ENCODE data around the gene LARGE1.

Gene LARGE1

DNA sequence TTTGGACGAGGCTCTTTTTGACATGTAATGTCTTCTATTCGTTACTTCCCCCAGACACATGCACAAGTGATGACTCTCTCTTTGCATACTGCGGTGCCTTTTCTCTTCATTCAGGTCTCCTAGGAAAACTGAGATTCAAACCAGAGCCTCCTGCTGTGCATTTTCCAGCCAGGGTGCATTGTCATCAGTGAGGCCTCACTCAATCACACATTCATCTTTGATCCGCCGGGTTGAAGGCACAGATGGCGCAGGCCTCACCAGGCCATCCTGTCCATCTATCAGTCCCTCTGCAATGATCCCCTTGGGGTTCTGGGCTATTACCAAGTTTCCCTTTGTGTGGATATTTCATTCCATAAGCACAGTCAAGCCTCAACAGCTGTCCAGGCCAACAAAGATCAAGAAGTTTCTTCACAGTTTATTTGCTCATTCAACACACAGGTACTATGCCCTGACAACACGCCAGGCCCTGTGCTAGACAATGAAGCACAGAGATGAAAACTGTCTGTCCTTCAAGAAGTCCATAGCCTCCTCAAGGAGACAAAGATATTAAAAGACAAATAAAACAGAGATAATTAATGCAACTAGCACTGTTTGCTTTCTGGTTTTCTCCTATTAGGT lies 107.8 kb downstream of the LARGE1 start:
- no peaks in the 10 kb centered on the region for H3K9me3 ChIP-seq (replicated peaks; ENCODE audit: low read length)
- H3K4me1 ChIP-seq (ENCODE audit: control insufficient read depth, insufficient read depth, low read length): peaks cover 5% of the 10 kb centered on the region
- H3K9ac ChIP-seq (ENCODE audit: low read depth, low read length): no peak overlapping the region
- no peak overlapping the region for H3K4me3 ChIP-seq (ENCODE audit: low read length)
- no peaks in the 10 kb centered on the region for H3K36me3 ChIP-seq (ENCODE audit: insufficient read depth, low read length)
- H3K27me3 ChIP-seq (ENCODE audit: control insufficient read depth, insufficient read depth, low read length): no peaks in the 10 kb centered on the region
- H3K4me2 ChIP-seq (ENCODE audit: low read length): no peak overlapping the region

GRCh38 chr22:33811686-33812085 lies 108.6 kb downstream of the LARGE1 start:
- Histone ChIP-seq H3K4me1 (ENCODE audit: control insufficient read depth, insufficient read depth, low read length) (peaks cover 10% of the 10 kb centered on the region), H3K4me3 (ENCODE audit: low read length) (no peak overlapping the region), H3K36me3 (ENCODE audit: insufficient read depth, low read length) (no peaks in the 10 kb centered on the region), H3K9ac (ENCODE audit: low read depth, low read length) (no peak overlapping the region), H3K4me2 (ENCODE audit: low read length) (no peak overlapping the region), H3K27me3 (ENCODE audit: control insufficient read depth, insufficient read depth, low read length) (no peaks in the 10 kb centered on the region), H3K9me3 (replicated peaks; ENCODE audit: low read length) (no peaks in the 10 kb centered on the region)

DNA sequence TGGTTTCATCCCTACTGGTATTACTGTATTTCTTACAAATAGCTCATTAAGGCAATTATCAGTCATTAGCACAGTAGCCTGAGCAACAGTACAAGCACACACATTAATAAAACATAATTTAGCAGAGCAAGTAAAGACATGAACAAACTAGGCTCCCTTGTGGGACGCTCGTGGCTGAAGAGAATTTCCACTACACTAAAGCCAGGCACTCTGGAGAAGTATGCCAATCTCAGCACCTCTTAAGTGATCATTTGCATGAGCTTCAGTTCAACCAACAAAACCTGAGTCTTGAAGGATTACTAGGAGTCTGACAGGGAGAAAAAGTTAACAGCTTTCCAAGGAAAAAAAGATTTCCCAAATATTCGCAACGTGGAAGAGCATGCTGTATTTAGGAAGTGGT lies 109.1 kb downstream of the LARGE1 start:
- Histone ChIP-seq H3K36me3 (ENCODE audit: insufficient read depth, low read length) (no peaks in the 10 kb centered on the region), H3K9me3 (replicated peaks; ENCODE audit: low read length) (no peaks in the 10 kb centered on the region), H3K4me2 (ENCODE audit: low read length) (no peak overlapping the region), H3K9ac (ENCODE audit: low read depth, low read length) (no peak overlapping the region), H3K4me1 (ENCODE audit: control insufficient read depth, insufficient read depth, low read length) (peaks cover 10% of the 10 kb centered on the region), H3K4me3 (ENCODE audit: low read length) (no peak overlapping the region), H3K27me3 (ENCODE audit: control insufficient read depth, insufficient read depth, low read length) (no peaks in the 10 kb centered on the region)

DNA sequence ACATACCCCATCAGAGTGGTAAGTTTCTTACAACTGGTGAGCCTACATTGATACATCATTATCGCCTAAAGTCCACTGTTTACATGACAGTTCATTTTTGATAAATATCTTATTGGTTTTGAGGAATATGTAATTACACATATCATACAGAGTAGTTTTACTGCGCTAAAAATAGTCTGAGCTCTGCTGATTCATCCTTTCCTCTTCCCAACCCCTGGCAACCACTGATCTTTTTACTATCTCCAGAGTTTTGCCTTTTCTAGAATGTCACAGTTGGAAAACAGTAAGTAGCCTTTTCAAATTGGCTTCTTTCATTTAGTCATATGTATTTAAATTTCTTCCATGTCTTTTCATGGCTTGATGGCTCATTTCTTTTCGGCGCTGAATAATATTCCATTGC lies 112.8 kb downstream of the LARGE1 start:
- Histone ChIP-seq H3K4me2 (ENCODE audit: low read length) (no peak overlapping the region), H3K4me1 (ENCODE audit: control insufficient read depth, insufficient read depth, low read length) (peaks cover 22% of the 10 kb centered on the region), H3K36me3 (ENCODE audit: insufficient read depth, low read length) (no peaks in the 10 kb centered on the region), H3K9me3 (replicated peaks; ENCODE audit: low read length) (no peaks in the 10 kb centered on the region), H3K27me3 (ENCODE audit: control insufficient read depth, insufficient read depth, low read length) (no peaks in the 10 kb centered on the region), H3K4me3 (ENCODE audit: low read length) (no peak overlapping the region), H3K9ac (ENCODE audit: low read depth, low read length) (no peak overlapping the region)

GRCh38 chr22:33806191-33806590 lies 114.1 kb downstream of the LARGE1 start:
- H3K4me1 ChIP-seq (ENCODE audit: control insufficient read depth, insufficient read depth, low read length): peaks cover 22% of the 10 kb centered on the region
- H3K27me3 ChIP-seq (ENCODE audit: control insufficient read depth, insufficient read depth, low read length): no peaks in the 10 kb centered on the region
- no peak overlapping the region for H3K9ac ChIP-seq (ENCODE audit: low read depth, low read length)
- no peak overlapping the region for H3K4me2 ChIP-seq (ENCODE audit: low read length)
- no peaks in the 10 kb centered on the region for H3K36me3 ChIP-seq (ENCODE audit: insufficient read depth, low read length)
- no peak overlapping the region for H3K4me3 ChIP-seq (ENCODE audit: low read length)
- H3K9me3 ChIP-seq (replicated peaks; ENCODE audit: low read length): no peaks in the 10 kb centered on the region

DNA sequence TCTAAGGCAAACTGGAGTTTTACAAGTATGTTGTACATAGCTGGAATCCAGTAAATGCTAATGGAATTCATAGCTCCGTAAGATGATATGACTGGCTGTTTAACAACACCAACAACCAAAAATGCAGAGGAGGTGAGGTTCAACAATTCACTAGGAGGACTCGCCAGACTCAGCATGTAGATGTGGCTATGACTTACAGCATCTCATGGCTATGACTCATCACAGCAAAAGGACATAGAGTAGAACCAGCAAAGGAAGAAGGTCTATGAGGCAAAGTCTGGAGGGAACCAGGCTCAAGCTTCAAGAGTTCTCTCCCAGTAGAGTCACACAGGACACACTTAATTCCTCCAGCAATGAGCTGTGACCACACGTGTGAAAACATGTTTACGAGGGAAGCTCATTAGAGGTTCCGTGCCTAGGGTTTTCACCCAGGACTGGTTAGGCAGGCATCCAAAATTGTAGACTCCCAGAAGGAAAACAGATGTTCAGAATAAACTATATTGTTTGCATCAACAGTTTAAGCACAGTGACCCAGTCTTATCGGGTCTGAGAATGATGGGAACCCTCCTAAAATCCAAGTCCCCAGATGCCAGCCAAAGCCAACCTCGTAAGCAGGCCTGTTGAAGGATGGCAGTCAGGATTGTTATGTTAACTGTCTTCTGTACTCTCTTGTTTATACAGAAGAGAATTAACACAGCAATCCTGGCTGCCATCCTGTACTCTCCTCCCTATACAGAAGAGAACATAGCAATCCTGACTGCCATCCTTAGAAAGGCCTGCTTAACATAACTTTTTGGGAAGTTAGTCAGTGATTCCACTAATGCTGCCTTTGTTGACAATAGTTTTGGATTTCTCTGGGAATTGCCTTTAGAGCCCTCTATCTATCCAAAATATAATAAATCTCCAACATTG lies 116.6 kb downstream of the LARGE1 start:
- H3K9ac ChIP-seq (ENCODE audit: low read depth, low read length): no peak overlapping the region
- no peak overlapping the region for H3K4me3 ChIP-seq (ENCODE audit: low read length)
- peak overlapping the region; percentile 22 for H3K4me2 ChIP-seq (ENCODE audit: low read length)
- H3K27me3 ChIP-seq (ENCODE audit: control insufficient read depth, insufficient read depth, low read length): no peaks in the 10 kb centered on the region
- no peaks in the 10 kb centered on the region for H3K36me3 ChIP-seq (ENCODE audit: insufficient read depth, low read length)
- H3K9me3 ChIP-seq (replicated peaks; ENCODE audit: low read length): no peaks in the 10 kb centered on the region
- peaks cover 22% of the 10 kb centered on the region for H3K4me1 ChIP-seq (ENCODE audit: control insufficient read depth, insufficient read depth, low read length)

DNA sequence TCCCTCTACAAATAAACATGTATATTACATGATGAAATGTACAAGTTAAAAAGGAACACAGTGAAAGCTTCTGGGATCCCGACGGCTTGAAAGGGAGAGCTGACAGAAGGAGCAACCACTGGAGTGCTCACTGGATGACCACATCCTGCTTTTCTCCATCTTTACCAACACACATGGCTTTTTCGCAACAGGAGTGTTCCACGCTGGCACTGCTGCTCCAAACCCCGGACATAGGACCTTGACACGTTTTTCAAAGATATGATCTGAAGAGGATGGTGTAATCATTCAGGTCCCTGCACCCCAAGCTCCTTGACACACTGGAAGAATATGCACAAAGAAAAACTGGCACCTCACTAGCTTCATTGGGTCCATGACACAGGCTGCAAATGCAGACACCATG lies 121.9 kb downstream of the LARGE1 start:
- Histone ChIP-seq H3K36me3 (ENCODE audit: insufficient read depth, low read length) (no peaks in the 10 kb centered on the region), H3K9me3 (replicated peaks; ENCODE audit: low read length) (no peaks in the 10 kb centered on the region), H3K4me1 (ENCODE audit: control insufficient read depth, insufficient read depth, low read length) (peaks cover 6% of the 10 kb centered on the region), H3K27me3 (ENCODE audit: control insufficient read depth, insufficient read depth, low read length) (no peaks in the 10 kb centered on the region), H3K4me3 (ENCODE audit: low read length) (no peak overlapping the region), H3K9ac (ENCODE audit: low read depth, low read length) (no peak overlapping the region), H3K4me2 (ENCODE audit: low read length) (no peak overlapping the region)

- H3K4me3 ChIP-seq (ENCODE audit: low read length): no peak overlapping the region
- H3K9ac ChIP-seq (ENCODE audit: low read depth, low read length): no peak overlapping the region
- no peaks in the 10 kb centered on the region for H3K4me1 ChIP-seq (ENCODE audit: control insufficient read depth, insufficient read depth, low read length)
- H3K9me3 ChIP-seq (replicated peaks; ENCODE audit: low read length): no peaks in the 10 kb centered on the region
- no peaks in the 10 kb centered on the region for H3K36me3 ChIP-seq (ENCODE audit: insufficient read depth, low read length)
- no peaks in the 10 kb centered on the region for H3K27me3 ChIP-seq (ENCODE audit: control insufficient read depth, insufficient read depth, low read length)
- no peak overlapping the region for H3K4me2 ChIP-seq (ENCODE audit: low read length)
These were observed 123.8 kb downstream of the LARGE1 start for GRCh38 chr22:33796494-33796893.

DNA sequence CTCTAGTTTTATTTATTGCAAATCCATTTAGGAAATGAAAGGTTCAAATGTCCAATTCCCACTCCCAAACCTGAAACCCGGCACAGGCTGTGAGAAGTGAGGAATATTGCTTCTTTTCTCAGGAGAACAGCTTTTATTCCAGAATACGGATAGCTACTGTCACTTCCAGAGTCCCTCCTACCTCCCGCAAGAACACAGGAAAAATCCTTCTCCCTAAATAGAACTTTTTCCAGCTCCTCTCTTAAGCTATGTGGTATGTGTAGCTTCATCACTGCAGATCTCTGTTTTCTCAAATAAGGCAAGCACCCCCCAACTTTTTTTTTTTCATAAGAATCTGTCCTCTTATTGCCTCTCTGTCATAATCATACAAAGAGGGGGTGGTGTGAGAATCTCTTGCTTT lies 126.8 kb downstream of the LARGE1 start:
- H3K9ac ChIP-seq (ENCODE audit: low read depth, low read length): no peak overlapping the region
- H3K9me3 ChIP-seq (replicated peaks; ENCODE audit: low read length): peaks cover 6% of the 10 kb centered on the region
- no peak overlapping the region for H3K4me3 ChIP-seq (ENCODE audit: low read length)
- H3K4me2 ChIP-seq (ENCODE audit: low read length): no peak overlapping the region
- H3K36me3 ChIP-seq (ENCODE audit: insufficient read depth, low read length): no peaks in the 10 kb centered on the region
- H3K27me3 ChIP-seq (ENCODE audit: control insufficient read depth, insufficient read depth, low read length): no peaks in the 10 kb centered on the region
- H3K4me1 ChIP-seq (ENCODE audit: control insufficient read depth, insufficient read depth, low read length): no peaks in the 10 kb centered on the region

DNA sequence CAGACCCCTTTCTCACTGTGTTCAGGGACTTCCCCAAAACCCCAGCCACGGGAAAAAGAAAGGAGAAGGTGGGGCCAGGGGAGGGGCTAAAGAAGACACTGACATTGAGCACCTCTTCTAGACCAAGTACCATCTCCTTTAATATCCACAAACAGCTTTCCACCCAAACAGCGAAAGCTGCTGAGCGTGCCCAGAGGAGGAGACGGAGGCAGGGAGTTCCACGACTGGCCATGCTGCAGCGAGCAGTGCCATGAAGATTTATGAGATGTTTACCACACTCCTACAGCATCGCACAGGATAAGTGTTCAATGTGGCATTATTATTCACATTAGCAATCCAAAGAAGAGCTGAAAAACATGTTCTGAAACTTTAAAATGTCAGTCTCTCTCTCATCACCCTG lies 127.4 kb downstream of the LARGE1 start:
- Histone ChIP-seq H3K4me1 (ENCODE audit: control insufficient read depth, insufficient read depth, low read length) (no peaks in the 10 kb centered on the region), H3K36me3 (ENCODE audit: insufficient read depth, low read length) (no peaks in the 10 kb centered on the region), H3K9ac (ENCODE audit: low read depth, low read length) (no peak overlapping the region), H3K9me3 (replicated peaks; ENCODE audit: low read length) (peaks cover 6% of the 10 kb centered on the region), H3K27me3 (ENCODE audit: control insufficient read depth, insufficient read depth, low read length) (no peaks in the 10 kb centered on the region), H3K4me2 (ENCODE audit: low read length) (no peak overlapping the region), H3K4me3 (ENCODE audit: low read length) (no peak overlapping the region)

GRCh38 chr22:33789690-33790253 lies 130.5 kb downstream of the LARGE1 start:
- Histone ChIP-seq H3K9me3 (replicated peaks; ENCODE audit: low read length) (peaks cover 6% of the 10 kb centered on the region), H3K4me2 (ENCODE audit: low read length) (no peak overlapping the region), H3K4me3 (ENCODE audit: low read length) (no peak overlapping the region), H3K27me3 (ENCODE audit: control insufficient read depth, insufficient read depth, low read length) (no peaks in the 10 kb centered on the region), H3K4me1 (ENCODE audit: control insufficient read depth, insufficient read depth, low read length) (peaks cover 6% of the 10 kb centered on the region), H3K9ac (ENCODE audit: low read depth, low read length) (no peak overlapping the region), H3K36me3 (ENCODE audit: insufficient read depth, low read length) (no peaks in the 10 kb centered on the region)
